GM20431 (cell line): ENCODE data around the gene GFAP.
"Not testable (repeated sequence)": the region's sequence is repeated elsewhere in the genome, so short reads cannot be mapped to it uniquely, and the experiment has no call there.

ENCODE experiments used
- in situ Hi-C: fragments of 300-500 bp; cut with MseI, MboI; formaldehyde crosslinking; loops from one replicate; pipeline ENCODE4 v1.15.0; 2020; ENCODE audit warnings: low sequenced_read_pairs; ENCODE audit not compliant: unreplicated experiment

Gene GFAP

DNA sequence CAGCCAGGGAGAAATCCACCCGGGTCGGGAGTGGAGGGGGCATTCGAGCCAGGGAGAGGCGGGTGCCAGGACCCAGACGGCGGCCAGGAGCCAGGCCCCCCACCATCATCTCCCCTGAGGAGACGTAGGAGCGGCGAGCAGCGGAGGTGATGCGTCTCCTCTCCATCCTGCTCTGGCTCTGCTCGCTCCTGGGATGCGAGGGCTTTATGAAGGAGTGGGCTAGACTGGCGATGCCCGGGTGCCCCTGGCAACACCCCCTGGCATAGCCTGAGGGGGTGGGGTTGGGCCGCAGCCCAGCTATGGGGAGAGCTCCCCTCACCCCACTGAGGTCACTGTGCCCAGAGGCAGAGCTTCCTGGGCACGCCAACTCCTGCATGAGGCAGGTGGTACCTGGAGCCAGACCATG lies at the start of gene GFAP:
Gene GFAP, minus strand, starts transcription at position 180 of the 406 bp plus-strand sequence. Its CDS starts 14 bp downstream, at position 166.
- in situ Hi-C loops = loop anchor here (25.0 kb wide), 1 partner anchor 197 kb away; no protein-coding TSS in a partner anchor

DNA sequence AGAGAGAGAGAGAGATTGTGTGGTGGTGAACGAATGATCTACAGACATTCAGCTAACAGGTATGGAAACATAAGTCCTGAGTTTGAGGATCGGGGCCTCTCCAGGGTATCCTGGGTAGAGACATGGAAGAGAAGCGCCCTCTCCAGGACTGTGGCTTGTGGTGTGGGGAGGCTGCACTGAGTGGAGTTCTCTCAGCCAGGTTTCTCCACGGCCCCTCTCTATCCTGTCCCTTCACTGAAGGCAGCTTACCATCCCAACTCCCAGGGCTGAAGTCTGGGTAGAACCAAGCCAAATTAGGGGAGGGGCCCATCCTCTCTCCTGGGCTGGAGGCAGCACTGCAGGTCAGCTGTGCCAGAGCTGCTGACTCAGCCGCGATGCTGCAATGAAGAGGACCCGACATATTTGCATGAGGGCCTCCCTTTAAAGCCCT lies 46.6 kb upstream of the GFAP start:
- in situ Hi-C loops = no loop called here

DNA sequence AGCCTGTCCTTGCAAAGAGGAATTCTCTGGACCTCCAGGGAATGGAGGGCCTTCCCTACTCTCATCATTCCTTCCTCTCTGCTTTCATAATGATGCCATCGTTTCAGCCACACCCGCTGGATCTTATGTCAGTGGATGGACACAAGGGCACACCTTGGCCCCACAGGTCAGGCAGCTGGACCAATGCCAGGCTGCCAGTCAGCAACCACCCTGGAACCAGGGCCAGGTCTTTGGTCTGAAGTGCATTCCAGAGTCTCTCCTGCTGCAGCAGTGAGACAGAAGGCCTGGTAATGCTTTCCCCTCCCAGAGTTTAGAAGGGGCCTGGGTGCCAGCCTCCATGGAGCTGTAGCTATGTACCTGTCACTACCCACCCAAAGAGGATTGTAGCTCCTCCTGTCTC lies 45.4 kb upstream of the GFAP start:
- in situ Hi-C loops = no loop called here

DNA sequence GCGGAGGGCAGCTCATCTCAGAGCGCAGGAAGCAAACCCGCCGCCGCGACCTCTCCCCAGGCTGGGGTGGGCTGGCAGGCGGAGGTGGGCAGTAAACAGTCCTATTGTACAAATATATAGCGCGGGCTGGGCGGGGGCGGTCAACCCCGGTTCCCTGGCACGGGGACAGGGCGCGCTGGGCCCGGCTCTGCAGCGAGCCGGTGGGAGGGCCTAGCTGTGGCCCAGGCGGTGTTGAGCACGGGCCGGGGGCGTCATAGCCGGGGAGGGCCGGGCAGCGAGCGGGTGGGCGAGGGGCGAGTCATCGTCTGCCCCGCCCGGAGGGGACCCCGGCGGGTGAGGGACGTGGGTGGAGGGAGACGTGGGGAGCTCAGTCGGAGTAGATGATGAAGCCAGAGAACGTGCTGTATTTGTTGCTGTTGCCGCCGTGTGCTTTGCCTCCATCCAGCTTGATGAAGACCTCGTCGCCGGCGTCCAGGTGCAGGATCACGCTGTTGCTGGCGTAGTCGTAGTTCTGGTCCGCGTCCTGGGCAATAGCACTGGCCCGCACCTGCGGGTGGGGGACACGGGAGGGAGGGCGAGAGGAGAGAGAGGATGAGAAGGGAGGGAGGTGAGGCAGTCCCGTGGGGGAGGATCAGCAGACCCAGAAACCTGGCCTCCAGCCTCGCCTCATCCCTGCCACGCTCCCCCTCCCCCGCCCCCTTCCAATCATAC lies 44.7 kb upstream of the GFAP start:
- in situ Hi-C loops = no loop called here

DNA sequence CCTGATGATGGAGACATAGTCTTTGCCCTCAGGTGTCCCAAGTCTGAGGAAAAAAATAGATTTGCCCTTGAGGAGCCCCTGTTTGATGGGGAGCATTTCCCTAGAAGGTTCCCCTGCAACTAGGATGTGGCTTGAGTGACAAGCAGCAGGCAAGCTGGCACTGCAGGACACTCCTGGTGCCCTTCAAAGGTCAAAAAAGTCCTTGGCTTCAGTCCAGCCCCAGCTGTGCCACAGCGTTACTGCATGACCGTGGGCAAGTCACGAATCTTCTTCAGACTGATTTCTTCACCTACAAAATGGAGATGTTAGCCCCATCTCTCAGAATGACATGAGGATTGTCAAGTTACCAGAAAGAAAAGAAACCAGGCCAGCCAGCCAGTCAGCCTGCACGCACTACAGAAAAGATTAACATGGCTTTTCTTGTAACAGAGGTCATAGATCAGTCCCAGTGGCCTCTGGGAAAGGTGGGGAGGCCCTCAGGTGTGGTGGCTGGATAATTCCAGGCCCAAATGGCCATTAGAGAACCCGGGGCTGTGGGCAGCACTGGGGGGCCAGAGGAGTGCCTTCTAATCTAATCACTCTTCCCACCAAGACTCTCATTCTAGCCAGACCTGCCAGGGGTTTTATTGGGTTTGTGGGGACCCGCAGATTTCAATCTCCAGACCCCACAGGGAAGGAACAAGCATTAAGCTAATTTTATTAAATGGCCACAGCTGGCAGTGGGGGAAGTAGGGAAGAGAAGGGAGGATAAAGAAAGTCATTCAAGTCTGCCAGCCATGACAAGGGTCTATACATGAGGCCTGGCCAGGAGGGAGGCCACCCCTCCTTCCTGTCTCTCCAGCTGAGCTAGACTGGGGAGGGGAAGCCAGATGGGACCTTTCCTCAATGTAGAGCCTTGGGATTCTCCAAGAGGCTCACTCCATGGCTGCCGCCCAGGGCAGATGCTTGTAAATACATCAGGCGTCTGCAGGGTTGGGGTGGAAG lies 42.0 kb upstream of the GFAP start:
- in situ Hi-C loops = no loop called here

DNA sequence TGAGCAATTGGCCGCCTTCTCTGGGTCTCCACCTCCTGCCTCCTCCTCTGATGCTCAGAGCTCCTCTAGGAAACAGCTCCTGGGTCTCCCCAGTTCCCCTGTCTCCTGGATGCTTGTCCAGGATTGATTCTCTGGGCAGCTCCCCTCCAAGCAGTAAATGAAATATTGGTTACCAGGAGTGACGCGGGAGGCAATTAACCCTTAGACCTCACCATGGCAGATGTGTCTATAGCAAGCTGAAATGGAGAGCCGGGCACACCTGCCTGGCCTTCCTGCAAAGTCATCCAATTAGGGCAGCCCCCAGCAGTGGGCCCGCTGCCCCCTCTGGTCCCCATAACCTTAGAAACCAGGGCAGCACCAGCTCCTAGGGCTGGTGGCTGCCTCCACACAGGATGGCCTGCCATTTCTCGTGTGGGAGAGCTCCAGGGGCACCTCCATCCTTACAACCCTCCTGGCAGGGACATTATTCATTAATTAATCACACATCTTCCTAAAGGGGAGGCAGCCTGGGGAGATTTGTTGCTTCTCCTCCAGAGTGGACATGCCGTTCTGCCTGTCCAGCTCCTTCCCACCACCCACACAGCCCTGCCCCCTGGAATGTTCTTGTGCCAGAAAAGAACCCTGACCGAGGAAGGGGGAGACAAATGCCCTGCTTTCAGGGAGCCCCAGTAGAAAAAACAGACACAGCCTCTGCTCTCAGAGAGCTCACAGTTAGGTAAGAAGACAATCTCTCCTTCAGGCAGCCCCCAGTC lies 40.5 kb upstream of the GFAP start:
- in situ Hi-C loops = no loop called here

DNA sequence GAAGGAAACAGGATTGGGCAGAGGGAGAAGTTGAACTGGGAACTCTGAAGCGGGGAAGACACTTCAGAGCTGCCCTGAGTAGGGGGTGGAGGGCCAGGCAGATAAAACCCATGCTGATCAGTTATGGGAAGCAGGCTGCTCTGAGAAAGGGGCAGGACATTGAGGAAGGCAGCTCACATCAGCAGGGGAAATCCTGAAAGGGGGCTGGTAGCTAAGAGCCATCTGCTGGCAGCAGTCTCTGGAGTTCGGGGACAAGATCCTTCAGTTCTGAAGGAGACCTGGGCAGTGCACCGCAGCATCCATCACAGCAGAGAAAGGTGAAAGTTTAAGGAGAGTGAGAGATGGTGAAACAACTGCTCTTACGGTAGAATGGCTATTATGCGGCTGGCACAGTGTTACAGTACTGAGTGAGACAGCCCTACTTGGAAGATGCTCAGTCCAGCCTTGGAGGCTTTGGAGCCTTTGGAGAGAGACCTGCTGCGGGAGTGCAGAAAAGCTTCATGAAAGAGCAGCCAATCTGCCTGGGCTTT lies 37.7 kb upstream of the GFAP start:
- in situ Hi-C loops = no loop called here

DNA sequence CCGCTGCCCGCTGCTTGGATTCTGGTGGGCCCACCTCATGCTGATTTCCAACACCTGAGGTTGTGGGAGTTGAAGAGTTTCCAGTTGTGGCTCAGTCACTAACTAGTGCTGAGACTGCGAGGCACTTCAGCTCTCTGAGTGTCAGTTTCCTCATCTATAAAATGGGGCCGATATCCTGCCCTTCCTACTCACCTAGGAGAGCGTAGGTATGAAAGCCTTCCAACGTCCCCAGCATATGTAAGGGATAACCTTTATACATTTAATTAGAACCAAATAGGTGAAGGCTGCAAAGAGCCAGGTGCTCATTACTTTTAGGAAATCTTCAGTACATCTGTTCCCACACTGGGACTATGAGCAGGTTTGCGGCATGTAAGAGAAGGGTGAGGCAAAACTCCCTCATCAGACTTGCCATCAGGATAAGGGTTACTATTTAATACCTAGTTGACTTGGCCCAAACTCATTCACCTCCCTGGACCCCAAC lies 33.1 kb upstream of the GFAP start:
- in situ Hi-C loops = no loop called here

DNA sequence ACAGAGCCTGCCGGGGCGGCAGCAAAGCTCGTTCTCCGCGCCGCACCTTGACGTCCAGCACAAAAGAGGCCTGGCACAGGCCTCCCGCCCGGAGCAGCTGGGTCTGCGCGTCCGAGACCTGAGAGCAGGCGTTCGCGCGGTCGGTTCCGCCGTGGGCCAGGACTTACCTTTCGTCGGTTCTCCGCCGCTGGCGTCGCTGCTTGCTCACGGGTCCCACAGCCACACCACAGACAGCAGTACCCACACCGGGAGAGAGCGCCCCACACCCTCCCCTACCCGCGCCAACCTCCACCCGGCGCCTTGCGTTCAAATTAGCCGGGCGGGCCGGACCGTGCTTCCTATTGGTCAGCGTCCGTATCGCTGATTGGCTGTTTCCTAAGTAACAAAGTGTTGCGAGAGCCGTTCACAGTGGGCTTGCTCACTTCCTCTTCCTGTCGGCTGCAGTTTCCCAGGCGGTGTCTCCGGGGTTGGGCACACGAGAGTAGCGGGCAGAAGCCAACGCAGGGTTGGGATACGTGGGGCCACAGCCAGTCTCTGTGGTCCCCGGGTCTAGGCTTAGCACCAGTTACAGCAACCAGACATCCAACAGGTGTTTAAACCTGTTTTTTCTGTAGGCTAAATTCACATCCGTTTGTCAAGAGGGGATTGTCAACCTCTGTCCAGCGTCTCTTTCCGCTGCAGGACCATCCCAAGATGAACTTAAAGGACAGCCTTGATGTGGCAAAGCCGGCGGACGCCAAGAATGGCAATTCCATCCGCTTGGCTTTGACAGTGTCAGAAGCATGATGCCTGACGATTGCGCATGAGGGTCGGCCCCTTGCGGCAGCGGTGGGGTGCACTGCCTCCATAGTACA lies 32.4 kb upstream of the GFAP start, which contains the start of gene KIF18B:
Gene KIF18B, minus strand, starts transcription at position 313 of the 854 bp plus-strand sequence. CDS start 11,429 bp downstream, outside the sequence.
- in situ Hi-C loops = no loop called here

DNA sequence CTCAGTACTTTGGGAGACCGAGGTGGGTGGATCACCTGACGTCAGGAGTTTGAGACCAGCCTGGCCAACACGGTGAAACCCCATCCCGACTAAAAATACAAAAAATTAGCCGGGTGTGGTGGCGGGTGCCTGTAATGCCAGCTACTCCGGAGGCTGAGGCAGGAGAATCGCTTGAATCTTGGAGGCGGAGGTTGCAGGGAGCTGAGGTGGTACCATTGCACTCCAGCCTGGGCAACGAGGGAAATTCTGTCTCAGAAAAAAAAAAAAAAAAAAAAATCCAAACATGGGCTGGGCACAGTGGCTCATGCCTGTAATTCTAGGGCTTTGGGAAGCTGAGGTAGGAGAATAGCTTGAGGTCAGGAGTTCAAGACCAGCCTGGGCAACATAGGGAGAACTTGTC lies 30.4 kb upstream of the GFAP start:
- in situ Hi-C loops = not testable (repeated sequence)

DNA sequence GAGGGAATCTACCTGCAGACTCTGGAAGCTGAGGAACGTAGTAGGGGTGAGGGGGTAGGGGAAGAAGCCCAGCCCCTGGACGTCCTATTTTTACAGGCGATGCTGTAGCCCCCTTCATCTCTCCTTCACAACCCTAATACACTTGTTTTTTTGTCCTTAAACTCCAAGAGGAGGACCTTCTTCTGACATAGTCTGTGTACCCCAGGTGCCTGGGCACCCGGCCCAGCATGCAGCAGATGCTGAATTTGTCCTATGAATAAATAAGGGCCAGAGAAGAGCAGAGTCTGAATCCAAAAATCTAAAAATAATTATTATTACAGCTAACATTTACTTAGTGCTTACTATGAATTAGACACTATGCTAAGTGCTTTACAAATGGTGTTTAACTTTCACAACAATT lies 27.2 kb upstream of the GFAP start:
- in situ Hi-C loops = no loop called here

DNA sequence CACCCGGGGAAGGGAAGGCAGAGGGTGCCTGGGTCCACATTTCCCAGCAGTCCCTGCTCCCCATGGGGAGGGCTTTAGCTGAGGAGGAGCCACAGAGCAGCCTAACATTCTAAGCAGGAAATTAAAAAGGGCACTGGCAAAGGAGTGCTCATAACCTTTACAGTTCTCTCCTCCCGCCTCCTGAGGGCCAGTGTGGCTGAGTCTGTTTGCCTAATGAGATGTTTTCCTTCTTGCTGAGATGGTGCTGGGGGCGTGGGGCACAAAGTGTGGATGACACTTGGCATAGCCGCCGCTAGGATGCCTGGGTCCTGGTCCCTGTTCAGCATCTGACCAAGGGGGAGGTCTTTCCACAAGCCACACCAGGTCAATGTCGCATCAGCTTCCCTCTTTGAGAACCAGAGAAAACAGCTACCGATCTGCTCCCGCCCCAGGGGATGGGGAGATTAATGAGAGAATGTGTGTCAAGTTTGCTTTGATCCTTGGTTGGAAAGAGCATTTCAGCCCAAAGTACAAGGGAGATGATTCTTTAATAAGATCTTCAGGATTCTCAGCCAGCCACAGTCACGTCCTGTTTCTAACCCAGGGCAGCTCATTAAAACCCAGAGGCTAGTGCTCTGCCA lies 26.5 kb upstream of the GFAP start:
- in situ Hi-C loops = no loop called here

DNA sequence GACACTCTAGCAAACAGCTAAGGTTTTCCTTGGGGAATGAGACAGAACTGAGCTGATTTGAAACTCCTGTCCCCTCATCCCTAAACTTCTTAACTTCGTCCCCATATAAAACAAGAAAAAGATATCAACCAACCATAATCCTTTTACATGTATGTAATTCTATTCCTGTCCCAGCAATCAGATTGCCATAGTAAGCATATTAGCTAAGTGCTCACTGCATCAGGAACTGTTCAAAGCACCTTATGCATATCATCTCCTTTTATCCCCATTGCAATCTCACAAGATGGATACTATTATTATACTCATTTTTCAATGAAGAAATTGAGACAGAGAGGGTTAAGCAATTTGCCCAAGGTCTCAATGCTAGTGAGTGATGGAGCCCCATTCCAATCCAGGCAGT lies 25.5 kb upstream of the GFAP start:
- in situ Hi-C loops = no loop called here

DNA sequence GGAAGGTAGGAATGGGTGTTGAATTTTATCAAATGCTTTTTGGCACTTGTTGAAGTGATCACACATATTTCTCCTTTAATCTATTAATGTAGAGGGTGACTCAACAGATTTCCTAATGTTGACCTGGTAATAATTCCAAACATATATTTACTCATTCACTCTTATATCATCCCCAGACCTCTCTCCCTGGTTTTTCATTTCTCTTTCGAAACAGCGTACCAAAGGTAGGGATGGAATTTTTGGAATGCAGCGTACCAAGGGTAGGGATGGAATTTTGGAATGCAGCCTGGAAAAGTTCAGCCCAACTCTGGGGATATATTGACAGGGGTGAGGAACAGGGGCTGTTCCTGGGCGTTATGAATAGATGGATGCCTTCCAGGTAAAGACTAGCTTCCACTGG lies 25.0 kb upstream of the GFAP start:
- in situ Hi-C loops = no loop called here

DNA sequence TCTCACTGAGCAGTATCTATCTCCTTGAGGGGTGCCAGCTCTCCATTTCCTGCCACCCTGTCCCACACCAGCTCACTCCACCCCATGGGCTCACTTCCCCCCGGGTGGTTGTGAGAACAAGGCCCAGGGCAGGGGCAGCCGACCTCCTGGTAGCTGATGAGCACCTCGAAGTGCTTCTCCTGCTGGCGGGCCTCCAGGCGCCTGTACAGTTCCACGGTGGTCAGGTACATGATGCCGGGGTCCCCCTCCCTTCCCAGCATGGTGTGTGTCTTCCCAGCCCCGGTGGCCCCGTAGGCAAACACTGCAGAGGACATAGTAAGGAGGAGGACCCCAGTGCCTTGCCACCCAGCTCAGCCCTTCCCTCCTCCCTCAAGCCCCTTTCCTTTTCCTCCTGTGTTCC lies 19.8 kb upstream of the GFAP start:
- in situ Hi-C loops = no loop called here

DNA sequence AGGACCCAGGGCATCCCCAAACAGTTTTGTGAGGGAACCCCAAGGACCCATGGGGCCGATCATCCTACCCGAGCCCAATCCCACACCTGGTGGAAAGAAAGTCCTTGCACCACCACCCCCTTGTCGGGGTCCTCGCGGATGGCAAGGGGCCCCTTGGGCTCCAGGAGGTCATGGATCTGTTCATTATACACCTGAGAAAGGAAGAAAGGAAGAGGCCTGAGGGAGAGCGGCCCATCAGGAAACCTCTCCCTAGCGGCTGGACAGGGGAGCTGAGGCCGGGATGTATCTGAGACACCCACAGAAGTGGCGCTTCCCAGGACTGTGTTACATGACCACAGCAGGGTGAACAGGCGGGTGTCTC lies 19.4 kb upstream of the GFAP start:
- in situ Hi-C loops = no loop called here

DNA sequence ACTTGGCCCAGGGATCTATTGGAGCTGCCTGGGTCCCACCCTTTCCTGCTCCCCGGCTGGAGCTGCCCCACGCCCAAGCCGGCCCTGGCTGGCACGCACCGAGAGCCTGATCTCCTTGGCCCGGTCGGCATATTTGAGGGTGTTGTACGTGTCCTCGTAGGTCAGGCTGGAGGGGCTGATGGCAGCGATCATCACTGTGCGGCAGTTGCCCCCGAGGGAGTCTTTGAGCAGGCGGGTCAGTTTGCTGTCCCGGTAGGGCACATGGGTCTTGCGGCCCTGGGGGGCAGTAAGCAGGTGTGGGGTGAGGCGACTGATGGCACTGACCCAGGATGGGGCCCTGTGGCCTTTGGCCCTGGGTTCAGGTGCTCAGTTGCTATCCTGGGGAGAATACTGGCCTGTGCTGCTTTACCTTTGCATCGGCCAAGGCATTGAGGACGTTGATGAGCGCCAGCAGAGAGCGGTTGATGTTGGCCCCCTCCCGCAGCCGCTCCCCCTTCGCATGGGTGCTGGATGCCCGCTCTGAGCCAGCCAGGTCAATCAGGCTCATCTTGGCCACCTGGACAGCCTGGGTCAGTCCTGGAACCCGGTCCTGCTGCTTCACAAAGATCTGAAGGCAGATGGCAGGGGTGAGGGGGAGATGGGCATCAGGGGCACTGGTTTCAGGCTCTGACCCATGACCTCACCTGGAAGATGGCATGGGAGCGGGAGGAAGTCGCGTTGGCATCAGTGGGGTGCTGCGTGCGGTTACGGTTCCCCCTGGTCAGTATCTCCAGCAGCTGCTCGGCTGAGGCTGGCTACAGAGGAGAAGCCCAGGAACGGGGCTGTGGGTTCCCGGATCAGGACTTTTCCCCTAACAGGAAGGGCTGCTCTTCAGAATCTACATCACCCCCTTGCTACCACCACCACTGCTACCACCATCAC lies 18.8 kb upstream of the GFAP start:
- in situ Hi-C loops = no loop called here

DNA sequence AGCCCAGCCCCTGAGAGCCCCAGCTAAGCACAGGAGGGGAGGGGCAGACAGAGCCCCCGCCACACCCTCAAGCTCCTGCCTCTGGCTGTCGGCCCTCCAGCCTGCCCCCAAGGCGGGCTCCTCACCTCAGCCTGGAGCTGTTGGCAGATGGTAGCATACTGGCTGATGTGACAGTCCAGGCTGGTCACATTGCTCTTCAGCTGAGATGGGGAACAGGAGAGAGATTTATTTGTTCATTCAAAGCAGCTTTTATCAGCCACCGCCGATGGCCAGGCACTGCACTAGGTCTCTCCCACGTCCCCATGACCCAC lies 17.4 kb upstream of the GFAP start:
- in situ Hi-C loops = no loop called here
